ENCODE measurements around the gene SHISA7. TPM values are rescaled to one million over a fixed set of nuclear protein-coding genes. Genes with fewer than 3 reads are reported as not detected.

Gene SHISA7
- polyA plus RNA-seq, 3 donors, result 0.01 TPM; not detected in 2

- Histone ChIP-seq H3K4me2 (replicated peaks; ENCODE audit: extremely low read depth, low read length, poor library complexity, severe bottlenecking) (no peak overlapping the region), H3K27ac (ENCODE audit: low read depth in 1 of 2, low read length in 2 of 2) (no peak overlapping the region), H3K79me2 (ENCODE audit: insufficient read depth, low read length) (peaks cover 5% of the 10 kb centered on the region), H4K20me1 (ENCODE audit: insufficient read depth, low read length) (no peaks in the 10 kb centered on the region), H3K36me3 (replicated peaks in 1 of 2; ENCODE audit: control insufficient read depth in 1 of 2, insufficient read depth in 2 of 2, low read length in 2 of 2) (no peaks in the 10 kb centered on the region), H2AFZ (ENCODE audit: insufficient read depth, low read depth, low read length, poor library complexity, severe bottlenecking) (no peak overlapping the region), H3K9ac (ENCODE audit: insufficient read depth, low read length, poor library complexity, severe bottlenecking) (no peak overlapping the region), H3K27me3 (ENCODE audit: control insufficient read depth in 2 of 2, insufficient read depth in 2 of 2, low read length in 2 of 2) (no peaks in the 10 kb centered on the region), H3K9me3 (replicated peaks in 1 of 2; ENCODE audit: control insufficient read depth in 1 of 2, insufficient read depth in 1 of 2, low read length in 2 of 2) (no peaks in the 10 kb centered on the region), H3K4me3 (replicated peaks in 1 of 3; ENCODE audit: low read depth in 2 of 3, low read length in 3 of 3) (no peak overlapping the region), H3K4me1 (ENCODE audit: control insufficient read depth in 1 of 2, insufficient read depth in 2 of 2, low read length in 2 of 2) (peaks cover 10 to 13% of the 10 kb centered on the region in 2 donors)
- WGBS (ENCODE audit: insufficient coverage), result 96% methylated on average over 6 of the region's 8 CpGs
- Mint-ChIP-seq H3K4me1 (peaks cover 16% of the 10 kb centered on the region), H3K27me3 (ENCODE audit: low read depth in 3 of 3) (peaks cover 3 to 7% (median 4%) of the 10 kb centered on the region in 3 donors), H3K4me3 (no peak overlapping the region), H3K9me3 (peaks cover 0 to 3% (median 0%) of the 10 kb centered on the region in 7 donors), H3K27ac (no peak overlapping the region), H3K36me3 (no peaks in the 10 kb centered on the region)
- TF ChIP-seq CTCF (IDR thresholded peaks at IDR 0.05), result no peak
- intact Hi-C loops (cut with micrococcal nuclease), result no loop called here
- DNase-seq, result no peak
Observed at GRCh38 chr19:55472463-55472862, 29.4 kb upstream of the SHISA7 start.

GRCh38 chr19:55471266-55471665 is 28.2 kb upstream of the SHISA7 start:
- no peak overlapping the region for H3K27ac ChIP-seq (ENCODE audit: low read depth in 1 of 2, low read length in 2 of 2)
- peaks cover 11% of the 10 kb centered on the region for H3K4me1 Mint-ChIP-seq
- peaks cover 0 to 3% (median 0%) of the 10 kb centered on the region in 7 donors for H3K9me3 Mint-ChIP-seq
- no peaks in the 10 kb centered on the region for H3K79me2 ChIP-seq (ENCODE audit: insufficient read depth, low read length)
- no peak for TF ChIP-seq CTCF (IDR thresholded peaks at IDR 0.05)
- 94% methylated on average over 12 of the region's 13 CpGs for WGBS (ENCODE audit: insufficient coverage)
- H3K9me3 ChIP-seq (replicated peaks in 1 of 2; ENCODE audit: control insufficient read depth in 1 of 2, insufficient read depth in 1 of 2, low read length in 2 of 2), result no peaks in the 10 kb centered on the region
- peaks cover 5 to 7% of the 10 kb centered on the region in 2 donors for H3K4me1 ChIP-seq (ENCODE audit: control insufficient read depth in 1 of 2, insufficient read depth in 2 of 2, low read length in 2 of 2)
- H3K4me2 ChIP-seq (replicated peaks; ENCODE audit: extremely low read depth, low read length, poor library complexity, severe bottlenecking), result no peak overlapping the region
- H4K20me1 ChIP-seq (ENCODE audit: insufficient read depth, low read length), result no peaks in the 10 kb centered on the region
- no peaks in the 10 kb centered on the region for H3K36me3 Mint-ChIP-seq
- no peak overlapping the region for H3K27ac Mint-ChIP-seq
- H3K27me3 Mint-ChIP-seq (ENCODE audit: low read depth in 3 of 3), result peaks cover 4 to 8% (median 8%) of the 10 kb centered on the region in 3 donors
- intact Hi-C loops (cut with micrococcal nuclease), result no loop called here
- no peak overlapping the region for H3K9ac ChIP-seq (ENCODE audit: insufficient read depth, low read length, poor library complexity, severe bottlenecking)
- H3K4me3 ChIP-seq (replicated peaks in 1 of 3; ENCODE audit: low read depth in 2 of 3, low read length in 3 of 3), result no peak overlapping the region
- DNase-seq, result no peak
- no peaks in the 10 kb centered on the region for H3K27me3 ChIP-seq (ENCODE audit: control insufficient read depth in 2 of 2, insufficient read depth in 2 of 2, low read length in 2 of 2)
- no peak overlapping the region for H3K4me3 Mint-ChIP-seq
- H3K36me3 ChIP-seq (replicated peaks in 1 of 2; ENCODE audit: control insufficient read depth in 1 of 2, insufficient read depth in 2 of 2, low read length in 2 of 2), result no peaks in the 10 kb centered on the region
- no peak overlapping the region for H2AFZ ChIP-seq (ENCODE audit: insufficient read depth, low read depth, low read length, poor library complexity, severe bottlenecking)

Measured in CD14-positive monocyte (primary cell).